GM10248 (cell line): ENCODE data around the gene ZNF628.

Experiments used
- CTCF ChIA-PET: fragments of 300-600 bp; sonication (Branson Sonifier 250); formaldehyde crosslinking; extraction: SDS; loops from one replicate; lab custom pipeline; 2021; ENCODE audit warnings: antibody characterized with exemption; lab: Yijun Ruan, JAX
- POLR2A ChIA-PET: fragments of 350-650 bp; sonication (Branson Sonifier 250); formaldehyde crosslinking; extraction: SDS; loops from one replicate; lab custom pipeline; 2020; ENCODE audit warnings: antibody characterized with exemption; lab: Yijun Ruan, JAX
- DNase-seq: peaks from one replicate; pipeline ENCODE4 v3.0.0; 2012; ENCODE audit errors: extremely low spot score
- TF ChIP-seq, protein P1 (sequence below): IDR thresholded peaks from 2 replicates; pipeline ENCODE4 v1.5.1; 2012; ENCODE audit warnings: mild to moderate bottlenecking, low read depth; ENCODE audit errors: extremely low read depth, missing control alignments, control extremely low read depth

ZNF628 gene

DNA sequence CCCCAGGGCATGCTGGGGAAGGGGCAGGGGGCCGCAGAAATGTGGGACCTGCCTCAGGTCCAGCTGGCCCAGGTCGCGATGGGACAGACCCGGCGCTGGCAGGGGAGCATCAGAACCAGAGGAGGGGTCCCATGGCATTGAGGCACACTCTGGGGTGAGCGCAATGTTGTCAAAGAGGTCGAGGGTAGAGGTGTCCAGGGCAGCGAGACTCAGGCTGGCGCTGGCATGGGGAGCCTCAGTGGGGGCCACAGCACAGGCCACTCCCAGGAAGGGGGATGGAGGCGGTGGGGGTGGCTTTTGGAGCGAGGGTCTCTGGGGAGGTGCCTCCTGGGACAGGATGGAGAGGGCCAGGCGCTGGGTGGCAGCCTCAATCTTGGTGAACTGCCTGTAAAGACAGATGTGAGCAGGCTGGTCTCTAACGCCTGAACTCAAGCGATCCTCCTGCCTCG lies 12.8 kb upstream of the ZNF628 start:
- ChIA-PET POLR2A (no interaction called here), CTCF (interaction anchor here (1.4 to 2.7 kb wide), 2 partner anchors 40 to 169 kb away, joined by 3 to 25 read pairs; no protein-coding TSS in a partner anchor)
- TF ChIP-seq, protein P1, sequence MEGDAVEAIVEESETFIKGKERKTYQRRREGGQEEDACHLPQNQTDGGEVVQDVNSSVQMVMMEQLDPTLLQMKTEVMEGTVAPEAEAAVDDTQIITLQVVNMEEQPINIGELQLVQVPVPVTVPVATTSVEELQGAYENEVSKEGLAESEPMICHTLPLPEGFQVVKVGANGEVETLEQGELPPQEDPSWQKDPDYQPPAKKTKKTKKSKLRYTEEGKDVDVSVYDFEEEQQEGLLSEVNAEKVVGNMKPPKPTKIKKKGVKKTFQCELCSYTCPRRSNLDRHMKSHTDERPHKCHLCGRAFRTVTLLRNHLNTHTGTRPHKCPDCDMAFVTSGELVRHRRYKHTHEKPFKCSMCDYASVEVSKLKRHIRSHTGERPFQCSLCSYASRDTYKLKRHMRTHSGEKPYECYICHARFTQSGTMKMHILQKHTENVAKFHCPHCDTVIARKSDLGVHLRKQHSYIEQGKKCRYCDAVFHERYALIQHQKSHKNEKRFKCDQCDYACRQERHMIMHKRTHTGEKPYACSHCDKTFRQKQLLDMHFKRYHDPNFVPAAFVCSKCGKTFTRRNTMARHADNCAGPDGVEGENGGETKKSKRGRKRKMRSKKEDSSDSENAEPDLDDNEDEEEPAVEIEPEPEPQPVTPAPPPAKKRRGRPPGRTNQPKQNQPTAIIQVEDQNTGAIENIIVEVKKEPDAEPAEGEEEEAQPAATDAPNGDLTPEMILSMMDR = no peak
- DNase-seq = no peak

DNA sequence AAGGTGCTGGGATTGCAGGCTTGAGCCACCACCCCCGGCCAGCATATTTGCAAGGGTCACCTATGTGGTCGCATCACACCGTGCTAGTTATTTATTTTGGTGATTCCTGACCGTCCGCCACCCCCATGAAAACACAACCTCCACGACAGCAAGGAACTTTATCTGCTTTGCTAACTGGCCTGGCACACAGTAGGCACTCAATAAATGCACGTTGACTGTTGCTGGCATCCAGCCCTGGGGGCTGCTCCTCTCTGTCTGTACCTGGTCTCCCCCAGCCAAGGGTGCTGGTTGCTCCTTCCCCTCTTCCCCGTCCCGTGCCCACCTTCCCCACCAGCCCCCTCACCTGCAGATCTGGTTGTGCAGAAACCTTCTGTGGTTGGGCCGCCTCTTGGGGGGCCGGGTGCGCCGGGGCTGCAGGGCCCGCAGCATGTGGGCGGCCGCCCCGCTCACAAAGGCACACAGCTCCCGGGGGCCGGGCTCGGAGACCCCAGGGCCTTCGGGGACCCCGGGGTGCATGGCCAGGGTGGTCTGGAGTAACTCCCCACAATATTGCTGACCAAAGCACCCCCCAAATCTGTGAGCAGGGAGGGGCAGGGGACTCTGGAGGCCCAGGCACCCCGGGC lies 12.3 kb upstream of the ZNF628 start:
- no peak for DNase-seq
- TF ChIP-seq, protein P1 = no peak
- CTCF ChIA-PET = interaction anchor here (2.7 kb wide), 1 partner anchor 40 kb away, joined by 25 read pairs; no protein-coding TSS in a partner anchor
- POLR2A ChIA-PET = no interaction called here

DNA sequence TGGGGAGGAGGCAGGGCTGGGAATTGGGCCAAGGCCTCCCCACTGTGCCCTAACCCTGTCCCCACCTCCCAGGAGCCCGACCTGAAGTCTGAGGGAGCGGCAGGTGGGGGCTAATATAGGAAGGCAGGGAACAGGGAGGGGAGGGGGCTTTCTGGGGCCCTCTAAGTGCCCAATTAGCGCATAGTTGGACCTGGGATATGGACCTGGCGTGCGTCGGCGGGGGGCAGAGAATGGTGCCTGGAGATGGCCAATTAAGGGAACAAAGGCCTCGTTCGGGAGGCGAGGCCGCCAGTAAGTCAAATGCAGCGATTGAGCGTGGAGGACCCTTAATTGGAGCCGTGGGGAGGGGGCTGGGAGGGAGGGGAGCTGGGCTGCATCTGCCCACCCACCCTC lies 11.8 kb upstream of the ZNF628 start, which contains the start of gene C19orf85:
Gene C19orf85 (minus strand): TSS at position 90 of the 393 bp plus-strand sequence. CDS start 197 bp downstream, outside the sequence.
- no peak for DNase-seq
- TF ChIP-seq, protein P1 = no peak
- ChIA-PET POLR2A (no interaction called here), CTCF (no interaction called here)

DNA sequence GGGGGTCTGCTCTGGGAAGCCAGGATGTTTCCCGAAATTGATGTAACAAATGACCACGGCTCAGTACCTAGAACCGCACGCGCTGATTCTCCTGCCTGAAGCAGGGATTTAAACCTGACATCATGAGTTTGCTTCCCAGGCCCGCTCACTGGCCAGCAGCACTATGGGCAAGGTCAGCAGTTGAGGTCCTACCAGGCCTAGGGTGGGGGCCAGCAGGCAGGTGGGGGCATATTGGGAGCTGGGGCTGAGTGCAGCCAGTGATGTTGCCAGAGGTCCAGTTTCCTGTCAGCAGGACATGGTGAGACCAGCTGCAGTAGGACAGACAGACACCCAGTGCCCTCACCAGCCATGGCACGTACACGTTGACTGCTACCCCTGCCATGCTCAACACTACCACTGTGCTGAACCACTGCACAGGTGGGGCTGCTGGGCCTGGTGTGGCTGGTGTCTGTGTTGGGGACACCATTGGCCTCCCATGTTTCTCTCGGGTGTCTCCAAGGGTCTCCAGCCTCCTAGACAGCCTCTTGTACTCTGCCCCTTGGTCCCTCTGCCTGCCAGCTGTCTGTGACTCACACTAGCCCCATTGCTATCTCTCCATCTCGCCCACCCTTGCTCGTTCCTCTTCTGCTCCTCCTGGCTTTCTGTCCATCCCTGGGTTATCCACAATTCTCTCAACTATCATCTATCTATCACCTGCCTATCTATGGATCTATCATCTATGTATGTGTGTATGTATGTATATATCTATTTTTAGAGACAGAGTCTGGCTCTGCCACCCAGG lies 10.8 kb upstream of the ZNF628 start:
- TF ChIP-seq, protein P1 = no peak
- ChIA-PET CTCF (interaction anchor here (0.7 to 3.6 kb wide), 5 partner anchors 10 to 324 kb away, joined by 3 to 59 read pairs (median 21); partner anchors contain the start of genes NAT14, SSC5D and ZNF628), POLR2A (no interaction called here)
- DNase-seq = no peak

DNA sequence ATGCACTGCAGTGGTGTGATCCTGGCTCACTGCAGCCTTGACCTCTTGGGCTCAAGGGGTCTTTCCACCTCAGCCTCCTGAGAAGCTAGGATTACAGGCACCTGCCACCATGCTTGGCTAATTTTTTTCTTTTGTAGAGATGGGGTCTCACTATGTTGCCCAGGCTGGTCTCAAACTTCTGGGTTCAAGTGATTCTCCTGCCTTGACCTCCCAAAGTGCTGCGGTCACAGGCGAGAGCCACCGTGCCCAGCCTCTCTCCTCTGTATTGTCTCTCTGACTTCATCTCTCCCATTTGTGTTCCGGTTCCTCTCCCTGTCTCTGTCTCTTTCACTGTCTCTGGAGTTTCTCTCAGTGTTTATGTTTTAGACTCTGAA lies 10.2 kb upstream of the ZNF628 start:
- POLR2A ChIA-PET = interaction anchor here (1.1 kb wide), 1 partner anchor 58 kb away, joined by 4 read pairs; the partner anchor contains the start of gene UBE2S
- no peak for DNase-seq
- TF ChIP-seq, protein P1 = no peak
- CTCF ChIA-PET = interaction anchor here (0.7 to 3.6 kb wide), 12 partner anchors 10 to 325 kb away, joined by 3 to 59 read pairs (median 10); partner anchors contain the start of genes NAT14, SSC5D and ZNF628
